Mesendoderm (in vitro differentiated cells): ENCODE results near the gene TEF.

Experiments used
- DNase-seq: peaks from one replicate; pipeline ENCODE4 v3.0.0; 2013
- H2AK5ac ChIP-seq: 2 replicates; pipeline ENCODE4 v1.6.1; 2013; ENCODE audit warnings: low read length, inconsistent platforms
- H2BK120ac ChIP-seq: 2 replicates; pipeline ENCODE4 v1.6.1; 2013; ENCODE audit warnings: low read depth, mild to moderate bottlenecking, low read length, moderate library complexity, mixed read lengths
- H2BK15ac ChIP-seq: replicated peaks from 2 replicates; pipeline ENCODE4 v1.6.1; 2013; ENCODE audit warnings: low read depth, mild to moderate bottlenecking, moderate library complexity
- H2BK5ac ChIP-seq: 2 replicates; pipeline ENCODE4 v1.6.1; 2013; ENCODE audit warnings: low read length, inconsistent platforms
- H3K18ac ChIP-seq: 2 replicates; pipeline ENCODE4 v1.6.1; 2013; ENCODE audit warnings: mild to moderate bottlenecking, low read length, mixed read lengths
- H3K23ac ChIP-seq: one replicate; pipeline ENCODE4 v1.6.1; 2013; ENCODE audit warnings: low read length
- H3K27ac ChIP-seq: 2 replicates; pipeline ENCODE4 v1.5.1; 2013; ENCODE audit warnings: low read depth, mild to moderate bottlenecking, inconsistent platforms, low read length, moderate library complexity
- H3K27me3 ChIP-seq: 2 replicates; pipeline ENCODE4 v1.6.1; 2013; ENCODE audit warnings: low read length, control low read depth, mild to moderate bottlenecking, inconsistent platforms; ENCODE audit not compliant: insufficient read depth, poor library complexity
- H3K36me3 ChIP-seq: 2 replicates; pipeline ENCODE4 v1.6.1; 2013; ENCODE audit warnings: low read length, inconsistent platforms; ENCODE audit not compliant: control insufficient read depth, insufficient read depth
- H3K4ac ChIP-seq: one replicate; pipeline ENCODE4 v1.6.1; 2013; ENCODE audit warnings: low read depth, mild to moderate bottlenecking, low read length, moderate library complexity
- H3K4me1 ChIP-seq: 2 replicates; pipeline ENCODE4 v1.6.1; 2013; ENCODE audit warnings: low read depth, low read length, inconsistent platforms; ENCODE audit not compliant: control insufficient read depth
- H3K4me2 ChIP-seq: 2 replicates; pipeline ENCODE4 v1.6.1; 2013; ENCODE audit warnings: low read length
- H3K4me3 ChIP-seq: 2 replicates; pipeline ENCODE4 v1.5.1; 2013; ENCODE audit warnings: mild to moderate bottlenecking, low read length
- H3K56ac ChIP-seq: one replicate; pipeline ENCODE4 v1.6.1; 2013; ENCODE audit warnings: low read length
- H3K79me1 ChIP-seq: 2 replicates; pipeline ENCODE4 v1.6.1; 2013; ENCODE audit warnings: low read length, inconsistent platforms
- H3K79me2 ChIP-seq: 2 replicates; pipeline ENCODE4 v1.6.1; 2013; ENCODE audit warnings: mild to moderate bottlenecking, low read length; ENCODE audit not compliant: control insufficient read depth, insufficient read depth
- H3K9ac ChIP-seq: 2 replicates; pipeline ENCODE4 v1.6.1; 2013; ENCODE audit warnings: low read length, inconsistent platforms
- H4K5ac ChIP-seq: one replicate; pipeline ENCODE4 v1.6.1; 2013; ENCODE audit warnings: low read length
- H4K8ac ChIP-seq: one replicate; pipeline ENCODE4 v1.6.1; 2013; ENCODE audit warnings: low read depth, mild to moderate bottlenecking, control low read depth, low read length, moderate library complexity
- WGBS: extraction: QIAGEN DNeasy Blood & Tissue Kit; methylation state at CpG from one replicate; pipeline ENCODE4 v1.1.7; 2013; ENCODE audit warnings: low lambda C conversion rate, missing lambda C conversion rate; ENCODE audit not compliant: insufficient coverage; ENCODE audit errors: extremely low coverage; 5-methylcytosine and 5-hydroxymethylcytosine counted together

TEF gene

GRCh38 chr22:41343717-41344116 is 38.0 kb upstream of the TEF start:
- Histone ChIP-seq H3K4ac (no peak overlapping the region), H4K8ac (no peak overlapping the region), H2BK120ac (no peak overlapping the region), H3K18ac (no peak overlapping the region), H3K4me1 (no peaks in the 10 kb centered on the region), H2BK15ac (no peak overlapping the region), H3K36me3 (peaks cover 8% of the 10 kb centered on the region), H2BK5ac (no peak overlapping the region), H3K23ac (no peak overlapping the region), H3K4me3 (no peak overlapping the region), H4K5ac (no peak overlapping the region), H3K79me2 (no peaks in the 10 kb centered on the region), H3K9ac (no peak overlapping the region), H3K79me1 (no peaks in the 10 kb centered on the region), H3K56ac (no peak overlapping the region), H2AK5ac (no peak overlapping the region), H3K4me2 (no peak overlapping the region), H3K27me3 (no peaks in the 10 kb centered on the region), H3K27ac (no peak overlapping the region)
- no peak for DNase-seq
- WGBS, result no CpG with 5 or more reads among the region's 9 CpGs

- DNase-seq, result no peak
- no peak overlapping the region for H2BK5ac ChIP-seq
- no peak overlapping the region for H2BK120ac ChIP-seq
- H3K4me1 ChIP-seq, result no peaks in the 10 kb centered on the region
- H3K27ac ChIP-seq, result no peak overlapping the region
- H3K79me2 ChIP-seq, result no peaks in the 10 kb centered on the region
- no peak overlapping the region for H4K8ac ChIP-seq
- H3K4ac ChIP-seq, result no peak overlapping the region
- no peak overlapping the region for H2BK15ac ChIP-seq
- WGBS, result no CpG with 5 or more reads among the region's 11 CpGs
- H3K36me3 ChIP-seq, result peaks cover 8% of the 10 kb centered on the region
- no peak overlapping the region for H4K5ac ChIP-seq
- no peaks in the 10 kb centered on the region for H3K27me3 ChIP-seq
- H3K9ac ChIP-seq, result no peak overlapping the region
- H3K23ac ChIP-seq, result no peak overlapping the region
- no peak overlapping the region for H3K56ac ChIP-seq
- H3K18ac ChIP-seq, result no peak overlapping the region
- H2AK5ac ChIP-seq, result no peak overlapping the region
- no peak overlapping the region for H3K4me2 ChIP-seq
- no peak overlapping the region for H3K4me3 ChIP-seq
- no peaks in the 10 kb centered on the region for H3K79me1 ChIP-seq
Observed at GRCh38 chr22:41344189-41344788, 37.5 kb upstream of the TEF start.

DNA sequence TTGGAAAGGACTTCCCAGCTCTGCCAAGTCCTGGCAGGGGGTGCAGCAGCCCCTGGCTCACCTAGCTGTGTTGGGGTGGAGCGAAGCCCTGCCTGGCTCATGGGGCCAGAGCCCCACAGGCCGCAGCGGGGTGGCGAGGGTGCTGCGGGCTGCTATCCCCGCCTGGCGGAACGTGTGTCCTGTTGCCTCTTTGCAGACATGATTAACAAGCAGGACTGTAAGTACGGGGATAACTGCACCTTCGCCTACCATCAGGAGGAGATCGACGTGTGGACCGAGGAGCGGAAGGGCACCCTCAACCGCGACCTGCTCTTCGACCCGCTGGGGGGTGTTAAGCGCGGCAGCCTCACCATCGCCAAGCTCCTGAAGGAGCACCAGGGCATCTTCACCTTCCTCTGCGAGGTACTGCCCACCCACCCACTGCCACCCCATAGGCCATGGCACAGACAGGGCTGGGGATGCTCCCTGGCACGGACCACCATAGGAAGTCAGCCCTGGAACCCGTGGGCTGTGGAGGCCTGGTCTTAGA is 35.9 kb upstream of the TEF start:
- Histone ChIP-seq H2BK15ac (no peak overlapping the region), H2AK5ac (no peak overlapping the region), H3K9ac (no peak overlapping the region), H3K18ac (no peak overlapping the region), H3K4ac (no peak overlapping the region), H3K23ac (no peak overlapping the region), H3K4me2 (no peak overlapping the region), H3K36me3 (peaks cover 8% of the 10 kb centered on the region), H3K79me2 (no peaks in the 10 kb centered on the region), H3K79me1 (no peaks in the 10 kb centered on the region), H2BK120ac (no peak overlapping the region), H4K5ac (no peak overlapping the region), H3K27me3 (no peaks in the 10 kb centered on the region), H3K4me1 (no peaks in the 10 kb centered on the region), H3K56ac (no peak overlapping the region), H2BK5ac (no peak overlapping the region), H4K8ac (no peak overlapping the region), H3K4me3 (no peak overlapping the region), H3K27ac (no peak overlapping the region)
- DNase-seq, result no peak
- no CpG with 5 or more reads among the region's 24 CpGs for WGBS

DNA sequence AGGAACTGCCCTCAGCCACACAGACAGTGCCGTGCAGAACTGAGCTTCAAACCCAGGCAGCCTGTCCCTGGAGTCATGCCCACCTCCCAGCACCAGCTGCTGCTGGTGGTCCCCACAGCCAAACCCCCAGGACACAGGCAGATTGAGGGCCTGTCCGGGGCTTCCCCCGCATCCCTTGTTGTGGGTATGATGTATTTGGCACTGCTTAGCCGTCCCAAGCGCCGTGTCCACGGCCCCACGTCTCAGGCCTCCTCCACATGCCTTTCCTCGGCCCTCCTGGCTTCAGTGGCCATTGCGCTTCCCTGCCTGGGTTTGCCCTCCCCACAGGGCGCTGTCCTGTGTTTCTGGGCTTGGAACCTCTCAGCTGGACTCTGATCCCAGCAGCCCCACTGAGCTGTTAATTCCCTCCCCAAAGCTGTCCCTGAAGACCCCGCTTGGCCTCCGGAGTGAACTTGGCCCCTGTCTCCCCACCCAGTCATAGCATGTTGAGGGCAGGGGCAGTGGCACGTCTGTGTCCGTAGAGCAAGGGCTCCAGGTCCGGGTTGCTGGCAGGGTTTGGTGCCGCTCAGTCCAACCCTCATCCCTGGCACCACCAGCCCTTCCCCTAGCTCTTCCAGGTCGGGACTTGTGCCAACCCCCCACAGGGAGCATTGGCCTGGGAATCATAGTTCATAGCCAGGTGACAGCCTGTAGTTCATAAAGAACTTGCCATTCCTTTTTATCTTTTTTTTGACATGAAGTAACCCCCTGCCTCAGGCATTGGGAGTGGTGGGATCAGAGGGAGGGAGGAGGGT is 34.5 kb upstream of the TEF start:
- H3K4me1 ChIP-seq, result no peaks in the 10 kb centered on the region

DNA sequence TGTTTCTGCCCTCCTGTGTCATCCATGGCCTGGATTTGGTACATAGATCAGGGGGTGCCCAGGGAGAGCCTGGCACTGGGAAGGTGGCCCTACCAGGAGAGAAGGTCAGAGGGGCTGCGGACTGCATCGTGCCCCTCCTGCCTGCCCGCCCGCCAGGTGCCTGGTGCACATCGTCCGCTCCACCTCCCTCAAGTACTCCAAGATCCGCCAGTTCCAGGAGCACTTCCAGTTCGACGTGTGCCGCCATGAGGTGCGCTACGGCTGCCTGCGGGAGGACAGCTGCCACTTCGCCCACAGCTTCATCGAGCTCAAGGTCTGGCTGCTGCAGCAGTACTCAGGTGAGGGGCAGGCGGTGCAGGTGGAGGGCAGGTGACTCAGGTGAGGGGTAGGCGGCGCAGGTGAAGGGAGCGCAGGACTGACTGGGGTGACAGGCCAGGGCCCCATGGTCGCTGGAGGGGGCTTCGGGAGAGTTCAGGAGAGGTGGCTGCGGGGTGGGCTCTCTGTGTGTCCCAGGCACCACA is 32.7 kb upstream of the TEF start:
- Histone ChIP-seq H4K5ac (no peak overlapping the region), H2BK15ac (no peak overlapping the region), H3K4me1 (no peaks in the 10 kb centered on the region), H2BK5ac (no peak overlapping the region), H3K9ac (no peak overlapping the region), H3K23ac (no peak overlapping the region), H3K4me3 (no peak overlapping the region), H3K27me3 (no peaks in the 10 kb centered on the region), H2AK5ac (no peak overlapping the region), H3K79me2 (no peaks in the 10 kb centered on the region), H2BK120ac (no peak overlapping the region), H3K4ac (no peak overlapping the region), H3K36me3 (peaks cover 8% of the 10 kb centered on the region), H3K56ac (no peak overlapping the region), H3K79me1 (no peaks in the 10 kb centered on the region), H3K4me2 (no peak overlapping the region), H3K27ac (no peak overlapping the region), H3K18ac (no peak overlapping the region), H4K8ac (no peak overlapping the region)
- DNase-seq, result no peak
- WGBS, result no CpG with 5 or more reads among the region's 22 CpGs

More for the DNA sequence above, 34.5 kb upstream of the TEF start:
- Histone ChIP-seq H3K27ac (no peak overlapping the region), H3K4me2 (no peak overlapping the region), H3K4me3 (no peak overlapping the region), H3K79me1 (no peaks in the 10 kb centered on the region), H3K23ac (no peak overlapping the region), H4K8ac (no peak overlapping the region), H3K27me3 (no peaks in the 10 kb centered on the region), H3K4ac (no peak overlapping the region), H3K9ac (no peak overlapping the region), H3K36me3 (peaks cover 7% of the 10 kb centered on the region), H3K79me2 (no peaks in the 10 kb centered on the region), H2BK15ac (no peak overlapping the region), H3K18ac (no peak overlapping the region), H2BK120ac (no peak overlapping the region), H4K5ac (no peak overlapping the region), H2AK5ac (no peak overlapping the region), H3K56ac (no peak overlapping the region), H2BK5ac (no peak overlapping the region)
- DNase-seq, result no peak
- WGBS, result no CpG with 5 or more reads among the region's 18 CpGs
